Coronary artery (tissue), 2 donors: ENCODE results near the gene CFAP161.

Experiments used
- DNase-seq: peaks from one replicate; pipeline ENCODE4 v3.0.0-alpha.2; 2017; ENCODE audit warnings: low spot score
- H3K27ac ChIP-seq, 2 donors: fragments of 200-600 bp; sonication (generic); one replicate each; pipeline ENCODE4 v1.5.1; 2016 to 2019
- H3K4me3 ChIP-seq: fragments of 200-600 bp; sonication (generic); 2 replicates; pipeline ENCODE4 v1.5.1; 2016; ENCODE audit warnings: mild to moderate bottlenecking, moderate library complexity
- CTCF ChIP-seq: fragments of 200-600 bp; sonication (generic); IDR thresholded peaks from one replicate; pipeline ENCODE4 v1.5.1; 2019; ENCODE audit warnings: antibody characterized with exemption

CFAP161 gene, protein sequence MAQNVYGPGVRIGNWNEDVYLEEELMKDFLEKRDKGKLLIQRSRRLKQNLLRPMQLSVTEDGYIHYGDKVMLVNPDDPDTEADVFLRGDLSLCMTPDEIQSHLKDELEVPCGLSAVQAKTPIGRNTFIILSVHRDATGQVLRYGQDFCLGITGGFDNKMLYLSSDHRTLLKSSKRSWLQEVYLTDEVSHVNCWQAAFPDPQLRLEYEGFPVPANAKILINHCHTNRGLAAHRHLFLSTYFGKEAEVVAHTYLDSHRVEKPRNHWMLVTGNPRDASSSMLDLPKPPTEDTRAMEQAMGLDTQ

GRCh38 chr15:81133782-81134461 is at the start of gene CFAP161:
TSS of gene CFAP161 (plus strand) at chr15:81134270. CDS start at chr15:81134330, 60 bp downstream.
- DNase-seq: no peak
- Histone ChIP-seq H3K4me3 (peak within 1 kb of the TSS; percentile 69), H3K27ac (no peak within 1 kb of the TSS)
- TF ChIP-seq CTCF: no peak

DNA sequence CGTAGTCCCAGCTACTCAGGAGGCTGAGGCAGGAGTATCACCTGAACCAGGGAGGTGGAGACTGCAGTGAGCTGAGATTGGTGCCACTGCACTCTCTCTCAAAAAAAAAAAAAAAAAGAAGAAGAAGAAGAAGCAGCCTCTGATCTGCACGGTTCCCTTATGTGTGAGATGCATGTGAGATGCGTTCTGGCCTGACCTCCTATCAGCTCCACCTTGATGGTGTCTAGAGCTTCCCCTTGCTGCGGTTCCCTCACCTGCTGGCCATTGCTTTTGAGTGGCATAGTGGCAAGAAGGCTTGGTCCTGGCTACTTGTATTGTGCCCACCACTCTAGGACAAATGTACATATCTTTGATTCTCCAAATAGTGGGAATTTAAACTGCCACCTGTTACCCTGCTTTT is 49.4 kb upstream of the CFAP161 start:
- TF ChIP-seq CTCF: no peak
- Histone ChIP-seq H3K4me3 (no peak overlapping the region), H3K27ac (no peak overlapping the region)
- DNase-seq: no peak

GRCh38 chr15:81085213-81085612 is 48.9 kb upstream of the CFAP161 start:
- no peak overlapping the region for H3K4me3 ChIP-seq
- DNase-seq: no peak
- no peak overlapping the region for H3K27ac ChIP-seq
- TF ChIP-seq CTCF: no peak

- H3K4me3 ChIP-seq: no peak overlapping the region
- no peak for DNase-seq
- no peak overlapping the region for H3K27ac ChIP-seq
- no peak for TF ChIP-seq CTCF
These were observed 48.2 kb upstream of the CFAP161 start for GRCh38 chr15:81085898-81086297.

DNA sequence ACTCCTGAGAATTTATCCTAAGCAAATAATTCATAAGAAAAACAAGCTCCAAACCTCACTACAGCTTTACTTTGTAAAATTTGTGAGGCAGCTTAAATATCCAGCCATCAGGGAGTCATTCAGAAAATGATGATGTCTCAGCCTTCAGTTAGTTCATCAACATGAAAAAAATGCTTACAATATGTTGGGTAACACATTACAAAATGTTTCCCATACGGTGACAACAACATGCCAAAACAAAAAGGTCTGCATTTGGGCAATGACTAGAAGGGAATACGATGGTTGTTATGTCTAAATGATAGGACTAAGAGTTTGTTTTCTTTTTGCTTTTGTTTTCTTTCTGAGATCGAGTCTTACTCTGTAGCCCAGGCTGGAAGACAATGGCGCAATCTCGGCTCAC is 47.0 kb upstream of the CFAP161 start:
- no peak overlapping the region for H3K4me3 ChIP-seq
- no peak for TF ChIP-seq CTCF
- DNase-seq: no peak
- no peak overlapping the region for H3K27ac ChIP-seq

GRCh38 chr15:81087694-81088093 is 46.4 kb upstream of the CFAP161 start:
- no peak overlapping the region for H3K27ac ChIP-seq
- DNase-seq: no peak
- H3K4me3 ChIP-seq: no peak overlapping the region
- TF ChIP-seq CTCF: no peak
